Parathyroid adenoma (tissue), 2 donors: ENCODE results near the gene FAM76A.
"Not testable (repeated sequence)": the region's sequence is repeated elsewhere in the genome, so short reads cannot be mapped to it uniquely, and the experiment has no call there.

Experiments
- H2AFZ ChIP-seq: fragments of 300-600 bp; sonication (generic); one replicate; pipeline ENCODE4 v1.7.0; 2017; ENCODE audit warnings: antibody characterized with exemption, mild to moderate bottlenecking
- H3K27ac ChIP-seq: fragments of 300-600 bp; sonication (generic); one replicate; pipeline ENCODE4 v1.7.0; 2017
- H3K27me3 ChIP-seq: fragments of 300-600 bp; sonication (generic); one replicate; pipeline ENCODE4 v1.7.0; 2017; ENCODE audit warnings: low read length; ENCODE audit not compliant: control insufficient read depth, insufficient read depth
- H3K36me3 ChIP-seq: fragments of 300-600 bp; sonication (generic); one replicate; pipeline ENCODE4 v1.7.0; 2017; ENCODE audit warnings: low read length; ENCODE audit not compliant: control insufficient read depth, insufficient read depth
- H3K4me1 ChIP-seq: fragments of 300-600 bp; sonication (generic); one replicate; pipeline ENCODE4 v1.7.0; 2017; ENCODE audit warnings: control low read depth
- H3K4me2 ChIP-seq: fragments of 300-600 bp; sonication (generic); one replicate; pipeline ENCODE4 v1.7.0; 2017; ENCODE audit warnings: low read length
- H3K4me3 ChIP-seq: fragments of 300-600 bp; sonication (generic); one replicate; pipeline ENCODE4 v1.7.0; 2017; ENCODE audit warnings: low read depth, low read length
- H3K79me2 ChIP-seq: fragments of 300-600 bp; sonication (generic); one replicate; pipeline ENCODE4 v1.7.0; 2017; ENCODE audit warnings: control low read depth
- H3K9ac ChIP-seq: fragments of 300-600 bp; sonication (generic); one replicate; pipeline ENCODE4 v1.7.0; 2017; ENCODE audit warnings: mild to moderate bottlenecking
- H3K9me3 ChIP-seq: fragments of 300-600 bp; sonication (generic); one replicate; pipeline ENCODE4 v1.7.0; 2017; ENCODE audit warnings: low read length; ENCODE audit not compliant: control insufficient read depth
- CTCF ChIP-seq: fragments of 300-600 bp; sonication (generic); IDR thresholded peaks from one replicate; pipeline ENCODE4 v1.7.0; 2017; ENCODE audit warnings: antibody characterized with exemption, mild to moderate bottlenecking
- donor health status: primary hyperparathyroidism.

FAM76A gene

GRCh38 chr1:27787895-27788294, 62.1 kb downstream of the FAM76A start:
- no peak for TF ChIP-seq CTCF
- H3K4me1 ChIP-seq, result peaks cover 7% of the 10 kb centered on the region
- H3K4me3 ChIP-seq, result no peak overlapping the region
- H3K4me2 ChIP-seq, result peak overlapping the region; percentile 22
- no peaks in the 10 kb centered on the region for H3K36me3 ChIP-seq
- peaks cover 3% of the 10 kb centered on the region for H3K79me2 ChIP-seq
- H2AFZ ChIP-seq, result no peak overlapping the region
- H3K27ac ChIP-seq, result no peak overlapping the region
- no peaks in the 10 kb centered on the region for H3K9me3 ChIP-seq
- H3K27me3 ChIP-seq, result no peaks in the 10 kb centered on the region
- no peak overlapping the region for H3K9ac ChIP-seq

- Histone ChIP-seq H3K4me1 (peaks cover 2% of the 10 kb centered on the region), H3K79me2 (no peaks in the 10 kb centered on the region), H2AFZ (no peak overlapping the region), H3K27ac (peak overlapping the region; percentile 55), H3K36me3 (no peaks in the 10 kb centered on the region), H3K9me3 (no peaks in the 10 kb centered on the region), H3K4me2 (peak overlapping the region; percentile 4), H3K27me3 (no peaks in the 10 kb centered on the region), H3K9ac (no peak overlapping the region), H3K4me3 (peak overlapping the region; percentile 6)
- TF ChIP-seq CTCF, result no peak
Observed at GRCh38 chr1:27789540-27790041, 63.8 kb downstream of the FAM76A start.

- H3K4me3 ChIP-seq, H3K4me2 ChIP-seq, H3K4me1 ChIP-seq, H3K27me3 ChIP-seq, H3K9me3 ChIP-seq, H2AFZ ChIP-seq, H3K36me3 ChIP-seq, H3K79me2 ChIP-seq, H3K9ac ChIP-seq: not testable (repeated sequence)
- peak overlapping the region; percentile 55 for H3K27ac ChIP-seq
Observed at GRCh38 chr1:27790270-27790669, 64.5 kb downstream of the FAM76A start.

- no peaks in the 10 kb centered on the region for H3K27me3 ChIP-seq
- H2AFZ ChIP-seq, result no peak overlapping the region
- no peak overlapping the region for H3K4me3 ChIP-seq
- TF ChIP-seq CTCF, result no peak
- H3K27ac ChIP-seq, result no peak overlapping the region
- no peaks in the 10 kb centered on the region for H3K9me3 ChIP-seq
- H3K4me2 ChIP-seq, result no peak overlapping the region
- no peaks in the 10 kb centered on the region for H3K36me3 ChIP-seq
- no peak overlapping the region for H3K9ac ChIP-seq
- no peaks in the 10 kb centered on the region for H3K79me2 ChIP-seq
- no peaks in the 10 kb centered on the region for H3K4me1 ChIP-seq
Observed at GRCh38 chr1:27795601-27796000, 69.8 kb downstream of the FAM76A start.

GRCh38 chr1:27804791-27805190, 79.0 kb downstream of the FAM76A start:
- Histone ChIP-seq H3K9me3 (no peaks in the 10 kb centered on the region), H3K4me2 (no peak overlapping the region), H3K79me2 (no peaks in the 10 kb centered on the region), H3K27ac (no peak overlapping the region), H3K36me3 (no peaks in the 10 kb centered on the region), H2AFZ (no peak overlapping the region), H3K9ac (no peak overlapping the region), H3K27me3 (no peaks in the 10 kb centered on the region), H3K4me3 (no peak overlapping the region), H3K4me1 (no peaks in the 10 kb centered on the region)
- no peak for TF ChIP-seq CTCF
